ENCODE results near the gene FAM169A.
A peak's percentile ranks its signal among the peaks of the same experiment; 100 is the strongest.
"Not testable (repeated sequence)": the region's sequence is repeated elsewhere in the genome, so short reads cannot be mapped to it uniquely, and the experiment has no call there.

FAM169A gene, protein sequence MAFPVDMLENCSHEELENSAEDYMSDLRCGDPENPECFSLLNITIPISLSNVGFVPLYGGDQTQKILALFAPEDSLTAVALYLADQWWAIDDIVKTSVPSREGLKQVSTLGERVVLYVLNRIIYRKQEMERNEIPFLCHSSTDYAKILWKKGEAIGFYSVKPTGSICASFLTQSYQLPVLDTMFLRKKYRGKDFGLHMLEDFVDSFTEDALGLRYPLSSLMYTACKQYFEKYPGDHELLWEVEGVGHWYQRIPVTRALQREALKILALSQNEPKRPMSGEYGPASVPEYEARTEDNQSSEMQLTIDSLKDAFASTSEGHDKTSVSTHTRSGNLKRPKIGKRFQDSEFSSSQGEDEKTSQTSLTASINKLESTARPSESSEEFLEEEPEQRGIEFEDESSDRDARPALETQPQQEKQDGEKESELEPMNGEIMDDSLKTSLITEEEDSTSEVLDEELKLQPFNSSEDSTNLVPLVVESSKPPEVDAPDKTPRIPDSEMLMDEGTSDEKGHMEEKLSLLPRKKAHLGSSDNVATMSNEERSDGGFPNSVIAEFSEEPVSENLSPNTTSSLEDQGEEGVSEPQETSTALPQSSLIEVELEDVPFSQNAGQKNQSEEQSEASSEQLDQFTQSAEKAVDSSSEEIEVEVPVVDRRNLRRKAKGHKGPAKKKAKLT

GRCh38 chr5:74865804-74866595 is at the start of gene FAM169A:
Gene FAM169A, minus strand, starts transcription at chr5:74866387. Its CDS starts 24,711 bp downstream, at chr5:74841676.
- Histone ChIP-seq H3K27ac (ENCODE audit: poor library complexity, severe bottlenecking) (peak within 1 kb of the TSS; percentile 29), H3K4me3 (ENCODE audit: severe bottlenecking) (peak within 1 kb of the TSS; percentile 90), H3K4me1 (ENCODE audit: insufficient read depth, poor library complexity, severe bottlenecking) (peaks cover 27% of the 10 kb centered on the region), H3K27me3 (ENCODE audit: insufficient read depth, poor library complexity, severe bottlenecking) (no peaks in the 10 kb centered on the region), H3K9me3 (ENCODE audit: severe bottlenecking) (no peaks in the 10 kb centered on the region), H3K36me3 (ENCODE audit: low read depth) (peaks cover 6% of the 10 kb centered on the region; the same call in 1 of the 2 replicates)
- no peak for DNase-seq (ENCODE audit: low spot score)
- peak; percentile 76 for ATAC-seq (ENCODE audit: low read depth)
- TF ChIP-seq, protein P1, sequence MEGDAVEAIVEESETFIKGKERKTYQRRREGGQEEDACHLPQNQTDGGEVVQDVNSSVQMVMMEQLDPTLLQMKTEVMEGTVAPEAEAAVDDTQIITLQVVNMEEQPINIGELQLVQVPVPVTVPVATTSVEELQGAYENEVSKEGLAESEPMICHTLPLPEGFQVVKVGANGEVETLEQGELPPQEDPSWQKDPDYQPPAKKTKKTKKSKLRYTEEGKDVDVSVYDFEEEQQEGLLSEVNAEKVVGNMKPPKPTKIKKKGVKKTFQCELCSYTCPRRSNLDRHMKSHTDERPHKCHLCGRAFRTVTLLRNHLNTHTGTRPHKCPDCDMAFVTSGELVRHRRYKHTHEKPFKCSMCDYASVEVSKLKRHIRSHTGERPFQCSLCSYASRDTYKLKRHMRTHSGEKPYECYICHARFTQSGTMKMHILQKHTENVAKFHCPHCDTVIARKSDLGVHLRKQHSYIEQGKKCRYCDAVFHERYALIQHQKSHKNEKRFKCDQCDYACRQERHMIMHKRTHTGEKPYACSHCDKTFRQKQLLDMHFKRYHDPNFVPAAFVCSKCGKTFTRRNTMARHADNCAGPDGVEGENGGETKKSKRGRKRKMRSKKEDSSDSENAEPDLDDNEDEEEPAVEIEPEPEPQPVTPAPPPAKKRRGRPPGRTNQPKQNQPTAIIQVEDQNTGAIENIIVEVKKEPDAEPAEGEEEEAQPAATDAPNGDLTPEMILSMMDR (IDR thresholded peaks at IDR 0.05; ENCODE audit: poor library complexity, severe bottlenecking), result peak; percentile 39

- Histone ChIP-seq H3K4me3 (ENCODE audit: severe bottlenecking) (no peak overlapping the region), H3K27ac (ENCODE audit: poor library complexity, severe bottlenecking) (no peak overlapping the region), H3K27me3 (ENCODE audit: insufficient read depth, poor library complexity, severe bottlenecking) (no peaks in the 10 kb centered on the region), H3K36me3 (ENCODE audit: low read depth) (no peaks in the 10 kb centered on the region), H3K9me3 (ENCODE audit: severe bottlenecking) (no peaks in the 10 kb centered on the region), H3K4me1 (ENCODE audit: insufficient read depth, poor library complexity, severe bottlenecking) (peaks cover 5% of the 10 kb centered on the region)
- TF ChIP-seq, protein P1 (IDR thresholded peaks at IDR 0.05; ENCODE audit: poor library complexity, severe bottlenecking), result no peak
- no peak for DNase-seq (ENCODE audit: low spot score)
- no peak for ATAC-seq (ENCODE audit: low read depth)
Measured at GRCh38 chr5:74915488-74915887, 49.3 kb upstream of the FAM169A start.

- H3K36me3 ChIP-seq (ENCODE audit: low read depth); H3K9me3 ChIP-seq (ENCODE audit: severe bottlenecking); H3K4me1 ChIP-seq (ENCODE audit: insufficient read depth, poor library complexity, severe bottlenecking); H3K27ac ChIP-seq (ENCODE audit: poor library complexity, severe bottlenecking); ATAC-seq (ENCODE audit: low read depth); H3K27me3 ChIP-seq (ENCODE audit: insufficient read depth, poor library complexity, severe bottlenecking); H3K4me3 ChIP-seq (ENCODE audit: severe bottlenecking); DNase-seq (ENCODE audit: low spot score): not testable (repeated sequence)
Measured at GRCh38 chr5:74911421-74911820, 45.2 kb upstream of the FAM169A start.

DNA sequence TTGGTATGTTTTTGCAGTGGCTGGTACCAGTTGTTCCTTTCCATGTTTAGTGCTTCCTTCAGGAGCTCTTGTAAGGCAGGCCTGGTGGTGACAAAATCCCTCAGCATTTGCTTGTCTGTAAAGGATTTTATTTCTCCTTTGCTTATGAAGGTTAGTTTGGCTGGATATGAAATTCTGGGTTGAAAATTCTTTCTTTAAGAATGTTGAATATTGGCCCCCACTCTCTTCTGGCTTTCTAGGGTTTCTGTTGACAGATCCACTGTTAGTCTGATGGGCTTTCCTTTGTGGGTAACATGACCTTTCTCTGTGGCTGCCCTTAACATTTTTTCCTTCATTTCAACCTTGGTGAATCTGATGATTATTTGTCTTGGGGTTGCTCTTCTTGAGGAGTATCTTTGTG is 43.7 kb upstream of the FAM169A start:
- not testable (repeated sequence) for H3K36me3 ChIP-seq (ENCODE audit: low read depth); H3K9me3 ChIP-seq (ENCODE audit: severe bottlenecking); H3K27me3 ChIP-seq (ENCODE audit: insufficient read depth, poor library complexity, severe bottlenecking); DNase-seq (ENCODE audit: low spot score); H3K4me3 ChIP-seq (ENCODE audit: severe bottlenecking); H3K4me1 ChIP-seq (ENCODE audit: insufficient read depth, poor library complexity, severe bottlenecking); ATAC-seq (ENCODE audit: low read depth); H3K27ac ChIP-seq (ENCODE audit: poor library complexity, severe bottlenecking)

GRCh38 chr5:74908237-74908636 is 42.0 kb upstream of the FAM169A start:
- H3K27ac ChIP-seq (ENCODE audit: poor library complexity, severe bottlenecking); H3K27me3 ChIP-seq (ENCODE audit: insufficient read depth, poor library complexity, severe bottlenecking); H3K9me3 ChIP-seq (ENCODE audit: severe bottlenecking); H3K4me1 ChIP-seq (ENCODE audit: insufficient read depth, poor library complexity, severe bottlenecking); ATAC-seq (ENCODE audit: low read depth); H3K36me3 ChIP-seq (ENCODE audit: low read depth); DNase-seq (ENCODE audit: low spot score); H3K4me3 ChIP-seq (ENCODE audit: severe bottlenecking): not testable (repeated sequence)

DNA sequence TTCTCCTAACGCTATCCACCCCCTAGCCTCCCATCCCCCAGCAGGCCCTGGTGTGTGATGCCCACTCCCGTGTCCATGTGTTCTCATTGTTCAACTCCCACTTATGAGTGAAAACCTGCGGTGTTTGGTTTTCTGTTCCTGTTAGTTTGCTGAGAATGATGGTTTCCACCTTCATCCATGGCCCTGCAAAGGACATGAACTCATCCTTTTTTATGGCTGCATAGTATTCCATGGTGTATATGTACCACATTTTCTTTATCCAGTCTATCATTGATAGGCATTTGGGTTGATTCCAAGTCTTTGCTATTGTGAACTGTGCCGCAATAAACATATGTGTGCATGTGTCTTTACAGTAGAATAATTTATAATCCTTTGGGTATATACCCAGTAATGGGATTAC is 38.5 kb upstream of the FAM169A start:
- not testable (repeated sequence) for H3K27ac ChIP-seq (ENCODE audit: poor library complexity, severe bottlenecking); H3K4me3 ChIP-seq (ENCODE audit: severe bottlenecking); H3K9me3 ChIP-seq (ENCODE audit: severe bottlenecking); ATAC-seq (ENCODE audit: low read depth); DNase-seq (ENCODE audit: low spot score); H3K4me1 ChIP-seq (ENCODE audit: insufficient read depth, poor library complexity, severe bottlenecking); H3K27me3 ChIP-seq (ENCODE audit: insufficient read depth, poor library complexity, severe bottlenecking); H3K36me3 ChIP-seq (ENCODE audit: low read depth)

Measured in RWPE2 (cell line).